Measurements from ENCODE around the gene CD99L2.

CD99L2 gene

DNA sequence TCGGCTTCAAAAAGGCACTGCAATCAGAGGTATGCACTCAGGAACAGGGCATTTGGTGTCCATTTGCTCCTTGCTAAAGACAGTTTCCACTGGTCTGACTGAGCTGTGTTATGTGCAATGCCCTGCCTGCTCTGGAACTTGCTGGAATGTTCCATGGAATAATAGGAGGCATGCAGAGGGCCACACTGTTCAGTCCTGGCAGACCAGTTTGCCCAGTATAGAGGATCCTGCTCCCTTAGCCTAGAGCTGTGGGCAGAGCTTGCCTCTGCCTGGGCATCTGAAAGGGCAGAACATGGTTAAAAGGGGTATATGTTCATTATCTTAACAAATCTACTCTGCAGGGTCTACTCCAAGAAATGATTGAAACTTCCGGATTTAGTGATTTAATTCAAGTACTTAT, 27.8 kb upstream of the CD99L2 start:
- no CpG with 5 or more reads among the region's 2 CpGs for WGBS (ENCODE audit: extremely low coverage, insufficient coverage, low lambda C conversion rate)
- no peak for DNase-seq
- Histone ChIP-seq H3K79me2 (ENCODE audit: control insufficient read depth, insufficient read depth, low read length) (no peaks in the 10 kb centered on the region), H2BK15ac (replicated peaks; ENCODE audit: low read depth) (no peak overlapping the region), H3K27ac (ENCODE audit: low read depth, low read length) (no peak overlapping the region), H3K9ac (ENCODE audit: low read length) (no peak overlapping the region), H2BK5ac (ENCODE audit: low read length) (no peak overlapping the region), H3K4me2 (ENCODE audit: low read length) (no peak overlapping the region), H3K4me3 (ENCODE audit: low read length) (no peak overlapping the region), H3K56ac (ENCODE audit: low read length) (no peak overlapping the region), H3K23ac (ENCODE audit: low read length) (no peak overlapping the region), H3K4me1 (ENCODE audit: control insufficient read depth, low read depth, low read length) (no peaks in the 10 kb centered on the region), H2AK5ac (ENCODE audit: low read length) (no peak overlapping the region), H3K18ac (ENCODE audit: low read length) (no peak overlapping the region), H3K36me3 (ENCODE audit: control insufficient read depth, insufficient read depth, low read length) (no peaks in the 10 kb centered on the region), H4K8ac (ENCODE audit: low read depth, low read length) (no peak overlapping the region), H3K4ac (ENCODE audit: low read depth, low read length) (no peak overlapping the region), H3K79me1 (ENCODE audit: low read length) (no peaks in the 10 kb centered on the region), H3K27me3 (ENCODE audit: insufficient read depth, low read length, poor library complexity) (no peaks in the 10 kb centered on the region), H2BK120ac (ENCODE audit: low read depth, low read length) (no peak overlapping the region), H4K5ac (ENCODE audit: low read length) (no peak overlapping the region)

DNA sequence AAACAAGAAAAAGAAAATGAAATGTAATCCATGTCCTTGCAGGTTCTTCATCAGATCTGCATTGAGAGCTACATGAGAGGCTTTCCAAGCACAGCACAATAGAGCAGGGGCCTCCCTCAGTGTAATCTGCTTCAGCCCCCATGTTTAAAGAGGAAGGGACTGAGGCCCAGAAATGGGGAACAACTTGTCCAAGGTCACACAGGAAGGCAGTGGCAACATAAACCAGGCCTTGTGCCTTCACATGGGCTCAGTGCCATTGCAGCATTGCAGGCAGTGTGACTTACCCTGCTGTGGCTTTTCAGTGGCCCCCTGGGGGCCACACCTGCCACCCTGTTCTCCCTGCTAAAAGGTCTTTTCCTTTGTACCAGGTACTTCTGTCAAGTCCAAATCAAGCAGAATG, 20.9 kb upstream of the CD99L2 start:
- no peak overlapping the region for H2BK5ac ChIP-seq (ENCODE audit: low read length)
- H4K8ac ChIP-seq (ENCODE audit: low read depth, low read length), result no peak overlapping the region
- H2AK5ac ChIP-seq (ENCODE audit: low read length), result no peak overlapping the region
- no peak overlapping the region for H3K23ac ChIP-seq (ENCODE audit: low read length)
- no peak overlapping the region for H2BK120ac ChIP-seq (ENCODE audit: low read depth, low read length)
- no peaks in the 10 kb centered on the region for H3K27me3 ChIP-seq (ENCODE audit: insufficient read depth, low read length, poor library complexity)
- no peaks in the 10 kb centered on the region for H3K79me2 ChIP-seq (ENCODE audit: control insufficient read depth, insufficient read depth, low read length)
- no peaks in the 10 kb centered on the region for H3K36me3 ChIP-seq (ENCODE audit: control insufficient read depth, insufficient read depth, low read length)
- H3K79me1 ChIP-seq (ENCODE audit: low read length), result no peaks in the 10 kb centered on the region
- no peak overlapping the region for H3K18ac ChIP-seq (ENCODE audit: low read length)
- no peak overlapping the region for H3K56ac ChIP-seq (ENCODE audit: low read length)
- DNase-seq, result no peak
- H3K27ac ChIP-seq (ENCODE audit: low read depth, low read length), result no peak overlapping the region
- H3K9ac ChIP-seq (ENCODE audit: low read length), result no peak overlapping the region
- H3K4me2 ChIP-seq (ENCODE audit: low read length), result no peak overlapping the region
- H2BK15ac ChIP-seq (replicated peaks; ENCODE audit: low read depth), result no peak overlapping the region
- H3K4me3 ChIP-seq (ENCODE audit: low read length), result no peak overlapping the region
- no peak overlapping the region for H3K4ac ChIP-seq (ENCODE audit: low read depth, low read length)
- H4K5ac ChIP-seq (ENCODE audit: low read length), result no peak overlapping the region
- H3K4me1 ChIP-seq (ENCODE audit: control insufficient read depth, low read depth, low read length), result no peaks in the 10 kb centered on the region

- no peak overlapping the region for H2BK120ac ChIP-seq (ENCODE audit: low read depth, low read length)
- no peak overlapping the region for H2AK5ac ChIP-seq (ENCODE audit: low read length)
- H3K4ac ChIP-seq (ENCODE audit: low read depth, low read length), result no peak overlapping the region
- H3K4me3 ChIP-seq (ENCODE audit: low read length), result no peak overlapping the region
- H3K18ac ChIP-seq (ENCODE audit: low read length), result no peak overlapping the region
- no peaks in the 10 kb centered on the region for H3K27me3 ChIP-seq (ENCODE audit: insufficient read depth, low read length, poor library complexity)
- no peak overlapping the region for H3K23ac ChIP-seq (ENCODE audit: low read length)
- no peak for DNase-seq
- H3K4me2 ChIP-seq (ENCODE audit: low read length), result no peak overlapping the region
- no peak overlapping the region for H4K5ac ChIP-seq (ENCODE audit: low read length)
- no peak overlapping the region for H2BK5ac ChIP-seq (ENCODE audit: low read length)
- H3K27ac ChIP-seq (ENCODE audit: low read depth, low read length), result no peak overlapping the region
- H3K9ac ChIP-seq (ENCODE audit: low read length), result no peak overlapping the region
- H3K4me1 ChIP-seq (ENCODE audit: control insufficient read depth, low read depth, low read length), result no peaks in the 10 kb centered on the region
- no peak overlapping the region for H2BK15ac ChIP-seq (replicated peaks; ENCODE audit: low read depth)
- no peak overlapping the region for H4K8ac ChIP-seq (ENCODE audit: low read depth, low read length)
- H3K56ac ChIP-seq (ENCODE audit: low read length), result no peak overlapping the region
- H3K79me1 ChIP-seq (ENCODE audit: low read length), result no peaks in the 10 kb centered on the region
- no CpG with 5 or more reads among the region's 9 CpGs for WGBS (ENCODE audit: extremely low coverage, insufficient coverage, low lambda C conversion rate)
- H3K79me2 ChIP-seq (ENCODE audit: control insufficient read depth, insufficient read depth, low read length), result no peaks in the 10 kb centered on the region
- H3K36me3 ChIP-seq (ENCODE audit: control insufficient read depth, insufficient read depth, low read length), result no peaks in the 10 kb centered on the region
Observed at GRCh38 chrX:150913511-150913910, 15.0 kb upstream of the CD99L2 start.

DNA sequence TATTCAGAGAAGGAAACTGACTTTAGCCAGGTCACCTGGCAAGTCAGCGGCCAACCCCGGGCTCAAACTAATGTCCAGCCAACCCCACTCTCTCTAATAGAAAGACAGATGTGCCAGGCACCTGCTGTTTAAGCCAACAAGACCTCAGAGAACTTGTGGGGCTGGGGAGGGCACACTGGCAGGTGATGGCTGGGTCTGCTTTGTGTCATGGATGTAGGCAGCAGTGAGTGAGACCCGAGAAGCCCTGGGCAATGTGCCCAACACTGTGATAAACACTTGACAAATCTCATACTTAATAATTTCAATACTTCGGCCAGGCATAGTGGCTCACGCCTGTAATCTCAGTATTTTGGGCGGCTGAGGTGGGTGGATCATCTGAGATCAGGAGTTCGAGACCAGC, 9.0 kb upstream of the CD99L2 start:
- Histone ChIP-seq H3K4me3 (ENCODE audit: low read length) (no peak overlapping the region), H3K27me3 (ENCODE audit: insufficient read depth, low read length, poor library complexity) (no peaks in the 10 kb centered on the region), H2BK5ac (ENCODE audit: low read length) (no peak overlapping the region), H4K8ac (ENCODE audit: low read depth, low read length) (no peak overlapping the region), H3K56ac (ENCODE audit: low read length) (no peak overlapping the region), H2BK15ac (replicated peaks; ENCODE audit: low read depth) (no peak overlapping the region), H3K27ac (ENCODE audit: low read depth, low read length) (no peak overlapping the region), H3K18ac (ENCODE audit: low read length) (no peak overlapping the region), H4K5ac (ENCODE audit: low read length) (no peak overlapping the region), H3K23ac (ENCODE audit: low read length) (no peak overlapping the region), H2BK120ac (ENCODE audit: low read depth, low read length) (no peak overlapping the region), H3K4me2 (ENCODE audit: low read length) (no peak overlapping the region), H3K4me1 (ENCODE audit: control insufficient read depth, low read depth, low read length) (no peaks in the 10 kb centered on the region), H3K79me1 (ENCODE audit: low read length) (no peaks in the 10 kb centered on the region), H3K4ac (ENCODE audit: low read depth, low read length) (no peak overlapping the region), H3K9ac (ENCODE audit: low read length) (no peak overlapping the region), H3K36me3 (ENCODE audit: control insufficient read depth, insufficient read depth, low read length) (no peaks in the 10 kb centered on the region), H2AK5ac (ENCODE audit: low read length) (no peak overlapping the region), H3K79me2 (ENCODE audit: control insufficient read depth, insufficient read depth, low read length) (no peaks in the 10 kb centered on the region)
- no peak for DNase-seq
- WGBS (ENCODE audit: extremely low coverage, insufficient coverage, low lambda C conversion rate), result no CpG with 5 or more reads among the region's 7 CpGs

DNA sequence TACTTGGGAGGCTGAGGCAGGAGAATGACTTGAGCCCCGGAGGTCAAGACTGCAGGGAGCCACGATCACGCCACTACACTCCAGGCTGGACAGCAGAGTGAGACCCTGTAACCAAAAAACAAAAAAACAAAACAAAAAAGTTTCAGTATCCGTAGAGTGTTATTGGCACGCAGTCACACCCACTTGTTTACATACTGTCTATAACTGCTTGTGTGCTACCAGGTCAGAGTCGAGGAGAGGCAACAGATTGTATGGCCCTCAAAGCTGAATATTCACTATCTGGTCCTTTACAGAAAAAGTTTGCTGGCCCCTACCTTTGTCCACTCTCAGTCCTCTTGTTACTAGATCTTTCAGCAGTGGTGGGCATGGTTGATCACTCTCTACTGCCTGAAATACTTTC, 8.2 kb upstream of the CD99L2 start:
- Histone ChIP-seq H4K5ac (ENCODE audit: low read length) (no peak overlapping the region), H3K4me3 (ENCODE audit: low read length) (no peak overlapping the region), H3K18ac (ENCODE audit: low read length) (no peak overlapping the region), H3K27ac (ENCODE audit: low read depth, low read length) (no peak overlapping the region), H2AK5ac (ENCODE audit: low read length) (no peak overlapping the region), H3K23ac (ENCODE audit: low read length) (no peak overlapping the region), H3K4me2 (ENCODE audit: low read length) (no peak overlapping the region), H3K56ac (ENCODE audit: low read length) (no peak overlapping the region), H3K27me3 (ENCODE audit: insufficient read depth, low read length, poor library complexity) (no peaks in the 10 kb centered on the region), H2BK5ac (ENCODE audit: low read length) (no peak overlapping the region), H4K8ac (ENCODE audit: low read depth, low read length) (no peak overlapping the region), H3K9ac (ENCODE audit: low read length) (no peak overlapping the region), H2BK120ac (ENCODE audit: low read depth, low read length) (no peak overlapping the region), H3K4ac (ENCODE audit: low read depth, low read length) (no peak overlapping the region), H3K36me3 (ENCODE audit: control insufficient read depth, insufficient read depth, low read length) (no peaks in the 10 kb centered on the region), H3K79me1 (ENCODE audit: low read length) (no peaks in the 10 kb centered on the region), H3K79me2 (ENCODE audit: control insufficient read depth, insufficient read depth, low read length) (no peaks in the 10 kb centered on the region), H3K4me1 (ENCODE audit: control insufficient read depth, low read depth, low read length) (no peaks in the 10 kb centered on the region), H2BK15ac (replicated peaks; ENCODE audit: low read depth) (no peak overlapping the region)
- DNase-seq, result no peak
- no CpG with 5 or more reads among the region's 6 CpGs for WGBS (ENCODE audit: extremely low coverage, insufficient coverage, low lambda C conversion rate)

DNA sequence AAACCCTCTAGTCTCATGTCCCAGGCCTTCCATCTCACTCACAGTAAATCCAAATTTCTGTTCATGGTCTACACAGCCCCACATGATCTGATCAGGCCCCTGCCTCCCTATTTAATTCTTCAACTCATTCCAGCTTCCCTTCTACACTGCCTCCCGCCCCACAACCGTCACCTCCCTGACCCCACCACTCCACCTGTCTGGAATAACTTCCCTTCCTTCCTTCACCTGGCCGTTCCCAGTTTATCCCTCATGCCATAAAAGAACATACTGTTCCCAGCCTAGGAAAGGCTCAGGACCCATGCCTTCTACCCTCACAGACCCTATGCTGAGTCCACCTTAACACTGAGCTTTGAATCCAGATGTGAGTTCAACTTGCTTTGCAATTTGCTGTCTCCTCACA, 6.8 kb upstream of the CD99L2 start:
- H3K4ac ChIP-seq (ENCODE audit: low read depth, low read length), result no peak overlapping the region
- no peaks in the 10 kb centered on the region for H3K4me1 ChIP-seq (ENCODE audit: control insufficient read depth, low read depth, low read length)
- WGBS (ENCODE audit: extremely low coverage, insufficient coverage, low lambda C conversion rate), result no CpG with 5 or more reads among the region's 3 CpGs
- H3K56ac ChIP-seq (ENCODE audit: low read length), result no peak overlapping the region
- H2BK15ac ChIP-seq (replicated peaks; ENCODE audit: low read depth), result no peak overlapping the region
- no peak overlapping the region for H3K4me3 ChIP-seq (ENCODE audit: low read length)
- H3K4me2 ChIP-seq (ENCODE audit: low read length), result no peak overlapping the region
- no peak overlapping the region for H2BK120ac ChIP-seq (ENCODE audit: low read depth, low read length)
- no peak overlapping the region for H2AK5ac ChIP-seq (ENCODE audit: low read length)
- no peaks in the 10 kb centered on the region for H3K79me1 ChIP-seq (ENCODE audit: low read length)
- no peak overlapping the region for H3K23ac ChIP-seq (ENCODE audit: low read length)
- no peak overlapping the region for H4K5ac ChIP-seq (ENCODE audit: low read length)
- no peaks in the 10 kb centered on the region for H3K36me3 ChIP-seq (ENCODE audit: control insufficient read depth, insufficient read depth, low read length)
- H4K8ac ChIP-seq (ENCODE audit: low read depth, low read length), result no peak overlapping the region
- DNase-seq, result no peak
- H3K79me2 ChIP-seq (ENCODE audit: control insufficient read depth, insufficient read depth, low read length), result no peaks in the 10 kb centered on the region
- H2BK5ac ChIP-seq (ENCODE audit: low read length), result no peak overlapping the region
- H3K18ac ChIP-seq (ENCODE audit: low read length), result no peak overlapping the region
- no peaks in the 10 kb centered on the region for H3K27me3 ChIP-seq (ENCODE audit: insufficient read depth, low read length, poor library complexity)
- no peak overlapping the region for H3K27ac ChIP-seq (ENCODE audit: low read depth, low read length)
- no peak overlapping the region for H3K9ac ChIP-seq (ENCODE audit: low read length)
